ENCODE results near the gene PYCARD. TPM values are rescaled to one million over a fixed set of nuclear protein-coding genes. Genes with fewer than 3 reads are reported as not detected.

Gene PYCARD
- total RNA-seq, 1 experiment from 2014 or later: not detected

DNA sequence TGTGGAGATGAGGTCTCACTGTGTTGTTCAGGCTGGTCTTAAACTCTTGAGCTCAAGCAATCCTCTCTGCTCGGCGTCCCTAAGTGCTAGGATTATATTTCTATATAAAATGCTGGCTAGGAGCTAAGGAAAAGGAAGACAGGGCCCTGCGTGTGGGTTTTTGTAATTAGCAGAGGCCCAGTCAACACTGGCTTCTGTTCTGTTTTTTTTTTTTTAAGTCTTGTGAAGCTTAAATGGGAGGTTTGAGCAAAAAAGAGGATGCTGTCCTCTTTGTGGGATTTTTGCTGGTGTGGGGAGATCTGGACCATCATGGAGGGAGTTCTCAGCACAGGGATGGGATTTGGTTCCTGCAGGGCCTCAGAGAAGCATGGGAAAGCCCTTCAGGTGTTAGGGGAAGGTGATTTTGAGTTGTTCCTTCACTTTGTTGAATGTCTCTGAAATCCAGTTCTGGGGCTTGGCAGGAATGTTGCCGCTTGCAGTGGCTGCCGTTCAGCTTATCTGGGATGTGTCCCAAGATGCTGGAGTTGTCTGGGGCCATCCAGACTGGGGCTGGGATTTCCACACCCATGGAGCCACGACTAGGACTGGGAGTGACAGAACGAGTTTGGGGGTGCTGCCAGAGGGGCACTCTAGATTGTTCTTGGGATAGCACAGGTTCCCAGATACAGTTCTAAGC lies 4.2 kb downstream of the PYCARD start:
- ATAC-seq (no peak), DNase-seq (ENCODE audit: low read depth, low spot score) (no peak)
- BruUV-seq (replicated peaks): no TSS peak
- no peaks in the 10 kb centered on the region for H3K9me2 ChIP-seq (ENCODE audit: insufficient read depth)
- no peak overlapping the region for H3K4me3 ChIP-seq (replicated peaks in 1 of 2; ENCODE audit: low read depth in 1 of 2, low read length in 2 of 2)
- no peak overlapping the region for H3K27ac ChIP-seq (ENCODE audit: low read depth, low read length)
- H2AFZ ChIP-seq (ENCODE audit: low read depth, low read length, poor library complexity, severe bottlenecking): no peak overlapping the region
- ChIA-PET RAD21 (ENCODE audit: low non-redundant PET in 1 of 2, low total read pairs in 2 of 2, uncharacterized antibody in 2 of 2, unreplicated experiment in 2 of 2) (no interaction called here), POLR2A (interaction anchor here (1.2 to 1.7 kb wide), 2 partner anchors 9 to 18 kb away, joined by 3 to 9 read pairs; partner anchors contain the start of gene FUS), CTCF (no interaction called here)
- TF ChIP-seq FOSL1 (IDR thresholded peaks at IDR 0.05; ENCODE audit: low read depth) (no peak), RAD21 (IDR thresholded peaks at IDR 0.05; ENCODE audit: low read depth) (no peak), EZH2phosphoT487 (IDR thresholded peaks at IDR 0.05; ENCODE audit: borderline replicate concordance) (no peak), TCF7L2 (IDR thresholded peaks at IDR 0.05; ENCODE audit: borderline replicate concordance, extremely low read depth, insufficient read depth, insufficient read length) (no peak), CBX3 (IDR thresholded peaks at IDR 0.05; ENCODE audit: low read depth) (no peak), ZNF274 (IDR thresholded peaks at IDR 0.05; ENCODE audit: low read depth, low read length) (no peak), SP1 (IDR thresholded peaks at IDR 0.05; ENCODE audit: low read depth) (no peak), SIN3A (IDR thresholded peaks at IDR 0.05; ENCODE audit: low read depth) (no peak), EGR1 (IDR thresholded peaks at IDR 0.05; ENCODE audit: low read depth) (no peak), SRF (IDR thresholded peaks at IDR 0.05; ENCODE audit: low read depth) (no peak), ZFX (IDR thresholded peaks at IDR 0.05) (no peak), POLR2A (IDR thresholded peaks at IDR 0.05; ENCODE audit: borderline replicate concordance, extremely low read depth, insufficient read depth, insufficient read length) (no peak)
- TF ChIP-seq, protein P1, sequence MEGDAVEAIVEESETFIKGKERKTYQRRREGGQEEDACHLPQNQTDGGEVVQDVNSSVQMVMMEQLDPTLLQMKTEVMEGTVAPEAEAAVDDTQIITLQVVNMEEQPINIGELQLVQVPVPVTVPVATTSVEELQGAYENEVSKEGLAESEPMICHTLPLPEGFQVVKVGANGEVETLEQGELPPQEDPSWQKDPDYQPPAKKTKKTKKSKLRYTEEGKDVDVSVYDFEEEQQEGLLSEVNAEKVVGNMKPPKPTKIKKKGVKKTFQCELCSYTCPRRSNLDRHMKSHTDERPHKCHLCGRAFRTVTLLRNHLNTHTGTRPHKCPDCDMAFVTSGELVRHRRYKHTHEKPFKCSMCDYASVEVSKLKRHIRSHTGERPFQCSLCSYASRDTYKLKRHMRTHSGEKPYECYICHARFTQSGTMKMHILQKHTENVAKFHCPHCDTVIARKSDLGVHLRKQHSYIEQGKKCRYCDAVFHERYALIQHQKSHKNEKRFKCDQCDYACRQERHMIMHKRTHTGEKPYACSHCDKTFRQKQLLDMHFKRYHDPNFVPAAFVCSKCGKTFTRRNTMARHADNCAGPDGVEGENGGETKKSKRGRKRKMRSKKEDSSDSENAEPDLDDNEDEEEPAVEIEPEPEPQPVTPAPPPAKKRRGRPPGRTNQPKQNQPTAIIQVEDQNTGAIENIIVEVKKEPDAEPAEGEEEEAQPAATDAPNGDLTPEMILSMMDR (IDR thresholded peaks at IDR 0.05 in 2 of 3, conservative IDR thresholded peaks at IDR 0.05 in 1 of 3; ENCODE audit: borderline replicate concordance in 1 of 3, insufficient read depth in 1 of 3, low read depth in 2 of 3, low read length in 2 of 3): no peak
- TF ChIP-seq, protein P2, sequence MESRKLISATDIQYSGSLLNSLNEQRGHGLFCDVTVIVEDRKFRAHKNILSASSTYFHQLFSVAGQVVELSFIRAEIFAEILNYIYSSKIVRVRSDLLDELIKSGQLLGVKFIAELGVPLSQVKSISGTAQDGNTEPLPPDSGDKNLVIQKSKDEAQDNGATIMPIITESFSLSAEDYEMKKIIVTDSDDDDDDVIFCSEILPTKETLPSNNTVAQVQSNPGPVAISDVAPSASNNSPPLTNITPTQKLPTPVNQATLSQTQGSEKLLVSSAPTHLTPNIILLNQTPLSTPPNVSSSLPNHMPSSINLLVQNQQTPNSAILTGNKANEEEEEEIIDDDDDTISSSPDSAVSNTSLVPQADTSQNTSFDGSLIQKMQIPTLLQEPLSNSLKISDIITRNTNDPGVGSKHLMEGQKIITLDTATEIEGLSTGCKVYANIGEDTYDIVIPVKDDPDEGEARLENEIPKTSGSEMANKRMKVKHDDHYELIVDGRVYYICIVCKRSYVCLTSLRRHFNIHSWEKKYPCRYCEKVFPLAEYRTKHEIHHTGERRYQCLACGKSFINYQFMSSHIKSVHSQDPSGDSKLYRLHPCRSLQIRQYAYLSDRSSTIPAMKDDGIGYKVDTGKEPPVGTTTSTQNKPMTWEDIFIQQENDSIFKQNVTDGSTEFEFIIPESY (IDR thresholded peaks at IDR 0.05; ENCODE audit: extremely low read depth, insufficient replicate concordance, low read length): no peak
- TF ChIP-seq, protein P3, sequence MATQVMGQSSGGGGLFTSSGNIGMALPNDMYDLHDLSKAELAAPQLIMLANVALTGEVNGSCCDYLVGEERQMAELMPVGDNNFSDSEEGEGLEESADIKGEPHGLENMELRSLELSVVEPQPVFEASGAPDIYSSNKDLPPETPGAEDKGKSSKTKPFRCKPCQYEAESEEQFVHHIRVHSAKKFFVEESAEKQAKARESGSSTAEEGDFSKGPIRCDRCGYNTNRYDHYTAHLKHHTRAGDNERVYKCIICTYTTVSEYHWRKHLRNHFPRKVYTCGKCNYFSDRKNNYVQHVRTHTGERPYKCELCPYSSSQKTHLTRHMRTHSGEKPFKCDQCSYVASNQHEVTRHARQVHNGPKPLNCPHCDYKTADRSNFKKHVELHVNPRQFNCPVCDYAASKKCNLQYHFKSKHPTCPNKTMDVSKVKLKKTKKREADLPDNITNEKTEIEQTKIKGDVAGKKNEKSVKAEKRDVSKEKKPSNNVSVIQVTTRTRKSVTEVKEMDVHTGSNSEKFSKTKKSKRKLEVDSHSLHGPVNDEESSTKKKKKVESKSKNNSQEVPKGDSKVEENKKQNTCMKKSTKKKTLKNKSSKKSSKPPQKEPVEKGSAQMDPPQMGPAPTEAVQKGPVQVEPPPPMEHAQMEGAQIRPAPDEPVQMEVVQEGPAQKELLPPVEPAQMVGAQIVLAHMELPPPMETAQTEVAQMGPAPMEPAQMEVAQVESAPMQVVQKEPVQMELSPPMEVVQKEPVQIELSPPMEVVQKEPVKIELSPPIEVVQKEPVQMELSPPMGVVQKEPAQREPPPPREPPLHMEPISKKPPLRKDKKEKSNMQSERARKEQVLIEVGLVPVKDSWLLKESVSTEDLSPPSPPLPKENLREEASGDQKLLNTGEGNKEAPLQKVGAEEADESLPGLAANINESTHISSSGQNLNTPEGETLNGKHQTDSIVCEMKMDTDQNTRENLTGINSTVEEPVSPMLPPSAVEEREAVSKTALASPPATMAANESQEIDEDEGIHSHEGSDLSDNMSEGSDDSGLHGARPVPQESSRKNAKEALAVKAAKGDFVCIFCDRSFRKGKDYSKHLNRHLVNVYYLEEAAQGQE (IDR thresholded peaks at IDR 0.05; ENCODE audit: low read depth): no peak
- TF ChIP-seq, protein P4, sequence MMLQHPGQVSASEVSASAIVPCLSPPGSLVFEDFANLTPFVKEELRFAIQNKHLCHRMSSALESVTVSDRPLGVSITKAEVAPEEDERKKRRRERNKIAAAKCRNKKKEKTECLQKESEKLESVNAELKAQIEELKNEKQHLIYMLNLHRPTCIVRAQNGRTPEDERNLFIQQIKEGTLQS (IDR thresholded peaks at IDR 0.05): no peak
- TF ChIP-seq, protein P5, sequence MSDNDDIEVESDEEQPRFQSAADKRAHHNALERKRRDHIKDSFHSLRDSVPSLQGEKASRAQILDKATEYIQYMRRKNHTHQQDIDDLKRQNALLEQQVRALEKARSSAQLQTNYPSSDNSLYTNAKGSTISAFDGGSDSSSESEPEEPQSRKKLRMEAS (IDR thresholded peaks at IDR 0.05): no peak
- no peaks in the 10 kb centered on the region for H3K27me3 ChIP-seq (ENCODE audit: insufficient read depth, low read length)
- intact Hi-C loops (cut with micrococcal nuclease): no loop called here
- H3K4me1 ChIP-seq (ENCODE audit: control insufficient read depth in 1 of 2, insufficient read depth in 2 of 2, low read length in 2 of 2): 0 out of 4 replicates have a peak, but pooled peaks cover 0 to under 1% of the 10 kb centered on the region in 2 experiments
- peaks cover 38% of the 10 kb centered on the region for H3K79me2 ChIP-seq (ENCODE audit: insufficient read depth, low read length)
- no peak overlapping the region for H3K9ac ChIP-seq (ENCODE audit: low read length)
- no peaks in the 10 kb centered on the region for H3K9me3 ChIP-seq (ENCODE audit: control insufficient read depth in 1 of 2, insufficient read depth in 1 of 2, low read depth in 1 of 2, low read length in 2 of 2)
- no peak overlapping the region for H3K4me2 ChIP-seq (ENCODE audit: low read length)
- H4K20me1 ChIP-seq (ENCODE audit: insufficient read depth): peaks cover 24% of the 10 kb centered on the region; the same call in 1 of the 2 replicates
- peaks cover 37 to 66% of the 10 kb centered on the region in 2 experiments for H3K36me3 ChIP-seq (ENCODE audit: control insufficient read depth in 1 of 2, insufficient read depth in 2 of 2, low read length in 2 of 2)

Measured in HCT116 (cell line).